WTC11 (cell line): ENCODE data around the gene PIGN. TPM values are rescaled to one million over a fixed set of nuclear protein-coding genes. Genes with fewer than 3 reads are reported as not detected.

ENCODE experiments used
- ATAC-seq: fragments of 200-7000 bp; cut with Tn5 transposase; 2 replicates; pipeline ENCODE4 v1.10.0; 2021; ENCODE audit warnings: mild to moderate bottlenecking, moderate library complexity
- CTCF ChIA-PET: fragments of 300-600 bp; sonication (Branson Sonifier 250); formaldehyde crosslinking; loops from one replicate; lab custom pipeline; 2021; ENCODE audit warnings: antibody characterized with exemption; lab: Charles Lee
- POLR2A ChIA-PET: fragments of 350-600 bp; sonication (Branson Sonifier 250); formaldehyde crosslinking; loops from one replicate; lab custom pipeline; 2021; ENCODE audit warnings: antibody characterized with exemption; lab: Charles Lee
- DNase-seq: peaks from one replicate; pipeline ENCODE4 v3.0.0; 2021; ENCODE audit warnings: low spot score
- H3K27ac Mint-ChIP-seq: 2 replicates; pipeline ENCODE4 v1.8.0; 2021; ENCODE audit warnings: mixed read lengths
- H3K27me3 Mint-ChIP-seq: 2 replicates; pipeline ENCODE4 v1.8.0; 2021; ENCODE audit warnings: low read depth, mild to moderate bottlenecking, moderate library complexity, mixed read lengths
- H3K36me3 Mint-ChIP-seq: 2 replicates; pipeline ENCODE4 v1.8.0; 2021; ENCODE audit warnings: mixed read lengths
- H3K4me1 Mint-ChIP-seq: 2 replicates; pipeline ENCODE4 v1.8.0; 2022; ENCODE audit warnings: mixed read lengths
- H3K4me3 Mint-ChIP-seq: 2 replicates; pipeline ENCODE4 v1.8.0; 2021; ENCODE audit warnings: mild to moderate bottlenecking, moderate library complexity, mixed read lengths
- H3K9me3 Mint-ChIP-seq: 2 replicates; pipeline ENCODE4 v1.8.0; 2021; ENCODE audit warnings: mixed read lengths
- CREM ChIP-seq: sonication (generic); formaldehyde crosslinking; IDR thresholded peaks from 2 replicates; pipeline ENCODE4 v1.8.1; 2022; ENCODE audit warnings: mild to moderate bottlenecking, missing genetic modification reagents, moderate library complexity
- ELF4 ChIP-seq: sonication (generic); formaldehyde crosslinking; IDR thresholded peaks from 2 replicates; pipeline ENCODE4 v1.8.1; 2022; ENCODE audit warnings: low read depth, mild to moderate bottlenecking, moderate library complexity, missing genetic modification reagents
- FOXP1 ChIP-seq: sonication (generic); formaldehyde crosslinking; IDR thresholded peaks from 2 replicates; pipeline ENCODE4 v1.8.0; 2022; ENCODE audit warnings: missing genetic modification reagents, mild to moderate bottlenecking, moderate library complexity, borderline replicate concordance
- GABPB1 ChIP-seq: sonication (generic); formaldehyde crosslinking; IDR thresholded peaks from 2 replicates; pipeline ENCODE4 v1.8.1; 2023; ENCODE audit warnings: mild to moderate bottlenecking, missing genetic modification reagents
- HMGA2 ChIP-seq: fragments of 250-450 bp; sonication (Bioruptor Pico); IDR thresholded peaks from 2 replicates; pipeline ENCODE4 v1.4.0; 2021; ENCODE audit warnings: mild to moderate bottlenecking, moderate library complexity
- IRF2 ChIP-seq: sonication (generic); formaldehyde crosslinking; IDR thresholded peaks from 2 replicates; pipeline ENCODE4 v1.8.0; 2022; ENCODE audit warnings: low read depth, missing genetic modification reagents, borderline replicate concordance
- JAZF1 ChIP-seq: fragments of 250-450 bp; sonication (Bioruptor Pico); IDR thresholded peaks from 2 replicates; pipeline ENCODE4 v1.9.0; 2021; ENCODE audit warnings: moderate library complexity, mild to moderate bottlenecking, inconsistent platforms
- JUN ChIP-seq: sonication (generic); formaldehyde crosslinking; IDR thresholded peaks from 2 replicates; pipeline ENCODE4 v1.8.0; 2023; ENCODE audit warnings: mild to moderate bottlenecking, missing genetic modification reagents
- KAT7 ChIP-seq: sonication (generic); formaldehyde crosslinking; IDR thresholded peaks from 2 replicates; pipeline ENCODE4 v1.8.1; 2023; ENCODE audit warnings: missing genetic modification reagents, mild to moderate bottlenecking, borderline replicate concordance
- NR2C2 ChIP-seq: sonication (generic); formaldehyde crosslinking; IDR thresholded peaks from 2 replicates; pipeline ENCODE4 v1.8.0; 2022; ENCODE audit warnings: mild to moderate bottlenecking, missing genetic modification reagents
- SP1 ChIP-seq: sonication (generic); formaldehyde crosslinking; conservative IDR thresholded peaks from 2 replicates; pipeline ENCODE4 v1.8.1; 2022; ENCODE audit warnings: missing genetic modification reagents
- ZNF232 ChIP-seq: sonication (generic); formaldehyde crosslinking; IDR thresholded peaks from 2 replicates; pipeline ENCODE4 v1.8.0; 2022; ENCODE audit warnings: mild to moderate bottlenecking, missing genetic modification reagents
- ZNF317 ChIP-seq: sonication (generic); formaldehyde crosslinking; IDR thresholded peaks from 2 replicates; pipeline ENCODE4 v1.8.1; 2023; ENCODE audit warnings: low read depth, mild to moderate bottlenecking, moderate library complexity, missing genetic modification reagents, borderline replicate concordance
- ZNF396 ChIP-seq: fragments of 250-450 bp; sonication (Bioruptor Pico); IDR thresholded peaks from 2 replicates; pipeline ENCODE4 v1.8.0; 2021; ENCODE audit warnings: mild to moderate bottlenecking, moderate library complexity, borderline replicate concordance
- total RNA-seq: library from RNA; stranded (reverse); gene quantifications from 3 replicates; pipeline ENCODE4 v1.2.3, GENCODE V29; 2021
- TF ChIP-seq, protein P1 (sequence below): sonication (generic); formaldehyde crosslinking; IDR thresholded peaks from 2 replicates; pipeline ENCODE4 v1.8.1; 2023; ENCODE audit warnings: mild to moderate bottlenecking, missing genetic modification reagents
- TF ChIP-seq, protein P2 (sequence below): sonication (generic); formaldehyde crosslinking; IDR thresholded peaks from 2 replicates; pipeline ENCODE4 v1.8.0; 2023; ENCODE audit warnings: missing genetic modification reagents, mild to moderate bottlenecking, borderline replicate concordance
- TF ChIP-seq, protein P3 (sequence below): fragments of 200-600 bp; IDR thresholded peaks from 2 replicates; pipeline ENCODE4 v1.8.0; 2022; ENCODE audit warnings: antibody characterized with exemption
- TF ChIP-seq, protein P4 (sequence below): sonication (generic); formaldehyde crosslinking; conservative IDR thresholded peaks from 2 replicates; pipeline ENCODE4 v1.8.1; 2023; ENCODE audit warnings: mild to moderate bottlenecking, low read depth, missing genetic modification reagents, moderate library complexity
- TF ChIP-seq, protein P5 (sequence below): sonication (generic); formaldehyde crosslinking; IDR thresholded peaks from 2 replicates; pipeline ENCODE4 v1.8.1; 2023; ENCODE audit warnings: mild to moderate bottlenecking, missing genetic modification reagents
- TF ChIP-seq, protein P6 (sequence below): fragments of 250-450 bp; sonication (Bioruptor Pico); IDR thresholded peaks from 2 replicates; pipeline ENCODE4 v1.9.0; 2021; ENCODE audit warnings: mild to moderate bottlenecking

Gene PIGN
- total RNA-seq, 1 experiment from 2014 or later: 23.4 TPM

DNA sequence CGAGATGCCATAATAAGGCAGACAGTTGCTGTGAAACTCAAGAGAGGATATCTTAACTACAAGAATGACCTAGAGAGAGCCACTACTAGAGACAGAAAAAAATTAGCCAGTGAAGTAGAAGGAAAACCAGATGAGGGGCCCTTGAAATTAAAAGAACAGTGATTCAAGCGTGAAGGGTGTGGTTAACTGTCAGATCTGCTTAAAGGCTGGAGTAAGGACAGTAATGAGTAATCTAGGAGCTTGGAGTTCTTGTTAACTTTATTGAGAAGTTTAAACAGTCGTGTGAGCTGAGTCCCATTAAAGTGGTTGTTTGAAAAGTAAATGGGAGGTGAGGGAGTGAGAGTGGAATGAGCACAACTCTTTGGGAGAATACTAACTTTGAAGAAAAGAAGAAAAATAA lies 21.3 kb downstream of the PIGN start:
- no peak overlapping the region for H3K4me3 Mint-ChIP-seq
- TF ChIP-seq JAZF1 (no peak), GABPB1 (CRISPR knock-in tag) (no peak), NR2C2 (CRISPR knock-in tag) (no peak), ELF4 (CRISPR knock-in tag) (no peak), HMGA2 (no peak), ZNF317 (no peak), JUN (CRISPR knock-in tag) (no peak), KAT7 (no peak), IRF2 (CRISPR knock-in tag) (no peak), ZNF232 (CRISPR knock-in tag) (no peak), SP1 (CRISPR knock-in tag) (no peak), CREM (CRISPR knock-in tag) (no peak), FOXP1 (CRISPR knock-in tag) (no peak), ZNF396 (CRISPR knock-in tag) (no peak)
- TF ChIP-seq, protein P1, sequence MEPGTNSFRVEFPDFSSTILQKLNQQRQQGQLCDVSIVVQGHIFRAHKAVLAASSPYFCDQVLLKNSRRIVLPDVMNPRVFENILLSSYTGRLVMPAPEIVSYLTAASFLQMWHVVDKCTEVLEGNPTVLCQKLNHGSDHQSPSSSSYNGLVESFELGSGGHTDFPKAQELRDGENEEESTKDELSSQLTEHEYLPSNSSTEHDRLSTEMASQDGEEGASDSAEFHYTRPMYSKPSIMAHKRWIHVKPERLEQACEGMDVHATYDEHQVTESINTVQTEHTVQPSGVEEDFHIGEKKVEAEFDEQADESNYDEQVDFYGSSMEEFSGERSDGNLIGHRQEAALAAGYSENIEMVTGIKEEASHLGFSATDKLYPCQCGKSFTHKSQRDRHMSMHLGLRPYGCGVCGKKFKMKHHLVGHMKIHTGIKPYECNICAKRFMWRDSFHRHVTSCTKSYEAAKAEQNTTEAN: no peak
- TF ChIP-seq, protein P2, sequence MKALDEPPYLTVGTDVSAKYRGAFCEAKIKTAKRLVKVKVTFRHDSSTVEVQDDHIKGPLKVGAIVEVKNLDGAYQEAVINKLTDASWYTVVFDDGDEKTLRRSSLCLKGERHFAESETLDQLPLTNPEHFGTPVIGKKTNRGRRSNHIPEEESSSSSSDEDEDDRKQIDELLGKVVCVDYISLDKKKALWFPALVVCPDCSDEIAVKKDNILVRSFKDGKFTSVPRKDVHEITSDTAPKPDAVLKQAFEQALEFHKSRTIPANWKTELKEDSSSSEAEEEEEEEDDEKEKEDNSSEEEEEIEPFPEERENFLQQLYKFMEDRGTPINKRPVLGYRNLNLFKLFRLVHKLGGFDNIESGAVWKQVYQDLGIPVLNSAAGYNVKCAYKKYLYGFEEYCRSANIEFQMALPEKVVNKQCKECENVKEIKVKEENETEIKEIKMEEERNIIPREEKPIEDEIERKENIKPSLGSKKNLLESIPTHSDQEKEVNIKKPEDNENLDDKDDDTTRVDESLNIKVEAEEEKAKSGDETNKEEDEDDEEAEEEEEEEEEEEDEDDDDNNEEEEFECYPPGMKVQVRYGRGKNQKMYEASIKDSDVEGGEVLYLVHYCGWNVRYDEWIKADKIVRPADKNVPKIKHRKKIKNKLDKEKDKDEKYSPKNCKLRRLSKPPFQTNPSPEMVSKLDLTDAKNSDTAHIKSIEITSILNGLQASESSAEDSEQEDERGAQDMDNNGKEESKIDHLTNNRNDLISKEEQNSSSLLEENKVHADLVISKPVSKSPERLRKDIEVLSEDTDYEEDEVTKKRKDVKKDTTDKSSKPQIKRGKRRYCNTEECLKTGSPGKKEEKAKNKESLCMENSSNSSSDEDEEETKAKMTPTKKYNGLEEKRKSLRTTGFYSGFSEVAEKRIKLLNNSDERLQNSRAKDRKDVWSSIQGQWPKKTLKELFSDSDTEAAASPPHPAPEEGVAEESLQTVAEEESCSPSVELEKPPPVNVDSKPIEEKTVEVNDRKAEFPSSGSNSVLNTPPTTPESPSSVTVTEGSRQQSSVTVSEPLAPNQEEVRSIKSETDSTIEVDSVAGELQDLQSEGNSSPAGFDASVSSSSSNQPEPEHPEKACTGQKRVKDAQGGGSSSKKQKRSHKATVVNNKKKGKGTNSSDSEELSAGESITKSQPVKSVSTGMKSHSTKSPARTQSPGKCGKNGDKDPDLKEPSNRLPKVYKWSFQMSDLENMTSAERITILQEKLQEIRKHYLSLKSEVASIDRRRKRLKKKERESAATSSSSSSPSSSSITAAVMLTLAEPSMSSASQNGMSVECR (CRISPR knock-in tag): no peak
- TF ChIP-seq, protein P3, sequence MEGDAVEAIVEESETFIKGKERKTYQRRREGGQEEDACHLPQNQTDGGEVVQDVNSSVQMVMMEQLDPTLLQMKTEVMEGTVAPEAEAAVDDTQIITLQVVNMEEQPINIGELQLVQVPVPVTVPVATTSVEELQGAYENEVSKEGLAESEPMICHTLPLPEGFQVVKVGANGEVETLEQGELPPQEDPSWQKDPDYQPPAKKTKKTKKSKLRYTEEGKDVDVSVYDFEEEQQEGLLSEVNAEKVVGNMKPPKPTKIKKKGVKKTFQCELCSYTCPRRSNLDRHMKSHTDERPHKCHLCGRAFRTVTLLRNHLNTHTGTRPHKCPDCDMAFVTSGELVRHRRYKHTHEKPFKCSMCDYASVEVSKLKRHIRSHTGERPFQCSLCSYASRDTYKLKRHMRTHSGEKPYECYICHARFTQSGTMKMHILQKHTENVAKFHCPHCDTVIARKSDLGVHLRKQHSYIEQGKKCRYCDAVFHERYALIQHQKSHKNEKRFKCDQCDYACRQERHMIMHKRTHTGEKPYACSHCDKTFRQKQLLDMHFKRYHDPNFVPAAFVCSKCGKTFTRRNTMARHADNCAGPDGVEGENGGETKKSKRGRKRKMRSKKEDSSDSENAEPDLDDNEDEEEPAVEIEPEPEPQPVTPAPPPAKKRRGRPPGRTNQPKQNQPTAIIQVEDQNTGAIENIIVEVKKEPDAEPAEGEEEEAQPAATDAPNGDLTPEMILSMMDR: no peak
- TF ChIP-seq, protein P4, sequence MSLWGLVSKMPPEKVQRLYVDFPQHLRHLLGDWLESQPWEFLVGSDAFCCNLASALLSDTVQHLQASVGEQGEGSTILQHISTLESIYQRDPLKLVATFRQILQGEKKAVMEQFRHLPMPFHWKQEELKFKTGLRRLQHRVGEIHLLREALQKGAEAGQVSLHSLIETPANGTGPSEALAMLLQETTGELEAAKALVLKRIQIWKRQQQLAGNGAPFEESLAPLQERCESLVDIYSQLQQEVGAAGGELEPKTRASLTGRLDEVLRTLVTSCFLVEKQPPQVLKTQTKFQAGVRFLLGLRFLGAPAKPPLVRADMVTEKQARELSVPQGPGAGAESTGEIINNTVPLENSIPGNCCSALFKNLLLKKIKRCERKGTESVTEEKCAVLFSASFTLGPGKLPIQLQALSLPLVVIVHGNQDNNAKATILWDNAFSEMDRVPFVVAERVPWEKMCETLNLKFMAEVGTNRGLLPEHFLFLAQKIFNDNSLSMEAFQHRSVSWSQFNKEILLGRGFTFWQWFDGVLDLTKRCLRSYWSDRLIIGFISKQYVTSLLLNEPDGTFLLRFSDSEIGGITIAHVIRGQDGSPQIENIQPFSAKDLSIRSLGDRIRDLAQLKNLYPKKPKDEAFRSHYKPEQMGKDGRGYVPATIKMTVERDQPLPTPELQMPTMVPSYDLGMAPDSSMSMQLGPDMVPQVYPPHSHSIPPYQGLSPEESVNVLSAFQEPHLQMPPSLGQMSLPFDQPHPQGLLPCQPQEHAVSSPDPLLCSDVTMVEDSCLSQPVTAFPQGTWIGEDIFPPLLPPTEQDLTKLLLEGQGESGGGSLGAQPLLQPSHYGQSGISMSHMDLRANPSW (CRISPR knock-in tag): no peak
- TF ChIP-seq, protein P5, sequence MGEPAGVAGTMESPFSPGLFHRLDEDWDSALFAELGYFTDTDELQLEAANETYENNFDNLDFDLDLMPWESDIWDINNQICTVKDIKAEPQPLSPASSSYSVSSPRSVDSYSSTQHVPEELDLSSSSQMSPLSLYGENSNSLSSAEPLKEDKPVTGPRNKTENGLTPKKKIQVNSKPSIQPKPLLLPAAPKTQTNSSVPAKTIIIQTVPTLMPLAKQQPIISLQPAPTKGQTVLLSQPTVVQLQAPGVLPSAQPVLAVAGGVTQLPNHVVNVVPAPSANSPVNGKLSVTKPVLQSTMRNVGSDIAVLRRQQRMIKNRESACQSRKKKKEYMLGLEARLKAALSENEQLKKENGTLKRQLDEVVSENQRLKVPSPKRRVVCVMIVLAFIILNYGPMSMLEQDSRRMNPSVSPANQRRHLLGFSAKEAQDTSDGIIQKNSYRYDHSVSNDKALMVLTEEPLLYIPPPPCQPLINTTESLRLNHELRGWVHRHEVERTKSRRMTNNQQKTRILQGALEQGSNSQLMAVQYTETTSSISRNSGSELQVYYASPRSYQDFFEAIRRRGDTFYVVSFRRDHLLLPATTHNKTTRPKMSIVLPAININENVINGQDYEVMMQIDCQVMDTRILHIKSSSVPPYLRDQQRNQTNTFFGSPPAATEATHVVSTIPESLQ (CRISPR knock-in tag): no peak
- TF ChIP-seq, protein P6, sequence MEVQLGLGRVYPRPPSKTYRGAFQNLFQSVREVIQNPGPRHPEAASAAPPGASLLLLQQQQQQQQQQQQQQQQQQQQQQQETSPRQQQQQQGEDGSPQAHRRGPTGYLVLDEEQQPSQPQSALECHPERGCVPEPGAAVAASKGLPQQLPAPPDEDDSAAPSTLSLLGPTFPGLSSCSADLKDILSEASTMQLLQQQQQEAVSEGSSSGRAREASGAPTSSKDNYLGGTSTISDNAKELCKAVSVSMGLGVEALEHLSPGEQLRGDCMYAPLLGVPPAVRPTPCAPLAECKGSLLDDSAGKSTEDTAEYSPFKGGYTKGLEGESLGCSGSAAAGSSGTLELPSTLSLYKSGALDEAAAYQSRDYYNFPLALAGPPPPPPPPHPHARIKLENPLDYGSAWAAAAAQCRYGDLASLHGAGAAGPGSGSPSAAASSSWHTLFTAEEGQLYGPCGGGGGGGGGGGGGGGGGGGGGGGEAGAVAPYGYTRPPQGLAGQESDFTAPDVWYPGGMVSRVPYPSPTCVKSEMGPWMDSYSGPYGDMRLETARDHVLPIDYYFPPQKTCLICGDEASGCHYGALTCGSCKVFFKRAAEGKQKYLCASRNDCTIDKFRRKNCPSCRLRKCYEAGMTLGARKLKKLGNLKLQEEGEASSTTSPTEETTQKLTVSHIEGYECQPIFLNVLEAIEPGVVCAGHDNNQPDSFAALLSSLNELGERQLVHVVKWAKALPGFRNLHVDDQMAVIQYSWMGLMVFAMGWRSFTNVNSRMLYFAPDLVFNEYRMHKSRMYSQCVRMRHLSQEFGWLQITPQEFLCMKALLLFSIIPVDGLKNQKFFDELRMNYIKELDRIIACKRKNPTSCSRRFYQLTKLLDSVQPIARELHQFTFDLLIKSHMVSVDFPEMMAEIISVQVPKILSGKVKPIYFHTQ: no peak

More for the DNA sequence above, 21.3 kb downstream of the PIGN start:
- ChIA-PET POLR2A (no interaction called here), CTCF (no interaction called here)
- DNase-seq (no peak), ATAC-seq (no peak)
- Mint-ChIP-seq H3K4me1 (peaks cover 16% of the 10 kb centered on the region), H3K27ac (peak overlapping the region; percentile 44), H3K9me3 (peaks cover 17% of the 10 kb centered on the region), H3K27me3 (peaks cover 4% of the 10 kb centered on the region), H3K36me3 (peaks cover 17% of the 10 kb centered on the region)
